ENCODE data around the gene PHC2.

Gene PHC2

GRCh38 chr1:33369764-33370163 lies 61.1 kb downstream of the PHC2 start:
- no peak for DNase-seq (ENCODE audit: low spot score)

- no peak for DNase-seq (ENCODE audit: low spot score)
Observed at GRCh38 chr1:33369081-33369480, 61.8 kb downstream of the PHC2 start.

- DNase-seq (ENCODE audit: low spot score), result no peak
Observed at GRCh38 chr1:33368431-33368830, 62.5 kb downstream of the PHC2 start.

- DNase-seq (ENCODE audit: low spot score), result peak; percentile 49
Observed at GRCh38 chr1:33367485-33368405, 63.1 kb downstream of the PHC2 start.

- no peak for DNase-seq (ENCODE audit: low spot score)
Observed at GRCh38 chr1:33366762-33367484, 64.0 kb downstream of the PHC2 start.

- DNase-seq (ENCODE audit: low spot score), result no peak
Observed at GRCh38 chr1:33365560-33365997, 65.3 kb downstream of the PHC2 start.

- DNase-seq (ENCODE audit: low spot score), result no peak
Observed at GRCh38 chr1:33364565-33364918, 66.4 kb downstream of the PHC2 start.

- DNase-seq (ENCODE audit: low spot score), result no peak
Observed at GRCh38 chr1:33363470-33363861, 67.4 kb downstream of the PHC2 start.

GRCh38 chr1:33363021-33363420 lies 67.9 kb downstream of the PHC2 start:
- DNase-seq (ENCODE audit: low spot score), result no peak

- DNase-seq (ENCODE audit: low spot score), result no peak
Observed at GRCh38 chr1:33361532-33362235, 69.2 kb downstream of the PHC2 start.

GRCh38 chr1:33360367-33360766 lies 70.5 kb downstream of the PHC2 start:
- DNase-seq (ENCODE audit: low spot score), result no peak

- no peak for DNase-seq (ENCODE audit: low spot score)
Observed at GRCh38 chr1:33359931-33360330, 71.0 kb downstream of the PHC2 start.

- no peak for DNase-seq (ENCODE audit: low spot score)
Observed at GRCh38 chr1:33358795-33359503, 71.9 kb downstream of the PHC2 start.

GRCh38 chr1:33358114-33358794 lies 72.6 kb downstream of the PHC2 start:
- no peak for DNase-seq (ENCODE audit: low spot score)

- no peak for DNase-seq (ENCODE audit: low spot score)
Observed at GRCh38 chr1:33357099-33357498, 73.8 kb downstream of the PHC2 start.

- no peak for DNase-seq (ENCODE audit: low spot score)
Observed at GRCh38 chr1:33354707-33355316, 76.1 kb downstream of the PHC2 start.

GRCh38 chr1:33353531-33353930 lies 77.4 kb downstream of the PHC2 start:
- DNase-seq (ENCODE audit: low spot score), result no peak

GRCh38 chr1:33351281-33351660 lies 79.6 kb downstream of the PHC2 start:
- DNase-seq (ENCODE audit: low spot score), result no peak

GRCh38 chr1:33350611-33351280 lies 80.1 kb downstream of the PHC2 start:
- no peak for DNase-seq (ENCODE audit: low spot score)

All from SW480 (cell line).